GM12864 (cell line): ENCODE results near the gene SLC25A1.

ENCODE experiments used
- DNase-seq: peaks from one replicate; pipeline ENCODE4 v3.0.0-alpha.2; 2011; ENCODE audit warnings: low read depth
- H3K4me3 ChIP-seq: 2 replicates; pipeline ENCODE4 v1.5.1; 2011; ENCODE audit warnings: mild to moderate bottlenecking, low read depth, low read length, control low read depth
- TF ChIP-seq, protein P1 (sequence below): IDR thresholded peaks from 2 replicates; pipeline ENCODE4 v1.5.1; 2011; ENCODE audit warnings: low read depth, mild to moderate bottlenecking, moderate library complexity, low read length, control low read depth, inconsistent platforms; ENCODE audit errors: missing control alignments

SLC25A1 gene

DNA sequence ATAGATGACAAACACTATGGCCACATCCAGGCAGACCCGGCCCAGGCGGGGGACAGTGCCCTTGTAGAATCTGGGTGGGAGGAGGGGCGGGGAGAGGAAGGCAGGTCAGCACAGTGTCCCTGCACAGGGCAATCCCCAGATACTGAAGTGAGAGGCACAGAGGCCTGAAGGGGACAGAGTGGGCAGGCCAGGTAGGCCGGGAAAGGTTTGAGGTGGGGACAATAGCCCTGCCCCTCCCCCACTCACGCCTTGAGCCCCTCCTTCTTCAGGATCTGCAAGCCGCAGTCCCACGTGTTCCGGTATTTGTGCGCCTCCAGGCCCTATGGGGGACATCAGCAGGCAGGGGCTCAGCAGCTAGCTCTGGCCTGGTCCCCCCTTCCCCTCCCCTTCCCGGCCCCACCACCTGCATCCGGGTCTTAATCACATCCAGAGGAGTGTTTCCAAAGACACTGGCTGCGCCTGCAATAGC lies 2.3 kb downstream of the SLC25A1 start:
- H3K4me3 ChIP-seq: no peak overlapping the region
- TF ChIP-seq, protein P1, sequence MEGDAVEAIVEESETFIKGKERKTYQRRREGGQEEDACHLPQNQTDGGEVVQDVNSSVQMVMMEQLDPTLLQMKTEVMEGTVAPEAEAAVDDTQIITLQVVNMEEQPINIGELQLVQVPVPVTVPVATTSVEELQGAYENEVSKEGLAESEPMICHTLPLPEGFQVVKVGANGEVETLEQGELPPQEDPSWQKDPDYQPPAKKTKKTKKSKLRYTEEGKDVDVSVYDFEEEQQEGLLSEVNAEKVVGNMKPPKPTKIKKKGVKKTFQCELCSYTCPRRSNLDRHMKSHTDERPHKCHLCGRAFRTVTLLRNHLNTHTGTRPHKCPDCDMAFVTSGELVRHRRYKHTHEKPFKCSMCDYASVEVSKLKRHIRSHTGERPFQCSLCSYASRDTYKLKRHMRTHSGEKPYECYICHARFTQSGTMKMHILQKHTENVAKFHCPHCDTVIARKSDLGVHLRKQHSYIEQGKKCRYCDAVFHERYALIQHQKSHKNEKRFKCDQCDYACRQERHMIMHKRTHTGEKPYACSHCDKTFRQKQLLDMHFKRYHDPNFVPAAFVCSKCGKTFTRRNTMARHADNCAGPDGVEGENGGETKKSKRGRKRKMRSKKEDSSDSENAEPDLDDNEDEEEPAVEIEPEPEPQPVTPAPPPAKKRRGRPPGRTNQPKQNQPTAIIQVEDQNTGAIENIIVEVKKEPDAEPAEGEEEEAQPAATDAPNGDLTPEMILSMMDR: no peak
- no peak for DNase-seq

DNA sequence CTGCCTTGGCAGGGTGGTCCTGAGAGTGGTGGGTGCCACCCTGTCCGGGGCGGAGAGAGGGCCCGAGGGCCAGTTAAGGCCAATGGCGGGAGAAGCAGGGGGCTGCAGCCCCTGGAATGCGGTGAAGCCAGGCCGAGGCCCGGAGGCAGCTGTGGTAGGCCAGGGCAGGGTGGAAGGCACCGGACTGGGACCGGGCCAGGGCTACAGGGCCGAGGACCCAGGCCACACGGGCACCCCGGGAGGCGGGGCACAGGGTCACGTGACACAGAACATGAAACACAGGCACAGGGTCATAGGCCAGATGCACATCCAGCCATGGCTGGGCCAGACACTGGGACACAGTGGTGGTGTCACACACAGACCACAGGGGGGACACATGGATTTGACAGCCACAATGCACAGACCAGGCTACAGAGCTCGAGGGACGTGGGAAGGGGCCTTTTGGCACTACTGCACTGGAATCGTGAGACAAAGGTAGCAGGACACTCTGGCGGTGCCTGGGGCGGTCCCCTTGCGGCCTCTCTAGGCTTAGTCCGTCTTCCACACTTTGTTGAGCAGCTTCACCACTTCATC lies 2.8 kb downstream of the SLC25A1 start:
- DNase-seq: no peak
- TF ChIP-seq, protein P1: no peak
- no peak overlapping the region for H3K4me3 ChIP-seq

DNA sequence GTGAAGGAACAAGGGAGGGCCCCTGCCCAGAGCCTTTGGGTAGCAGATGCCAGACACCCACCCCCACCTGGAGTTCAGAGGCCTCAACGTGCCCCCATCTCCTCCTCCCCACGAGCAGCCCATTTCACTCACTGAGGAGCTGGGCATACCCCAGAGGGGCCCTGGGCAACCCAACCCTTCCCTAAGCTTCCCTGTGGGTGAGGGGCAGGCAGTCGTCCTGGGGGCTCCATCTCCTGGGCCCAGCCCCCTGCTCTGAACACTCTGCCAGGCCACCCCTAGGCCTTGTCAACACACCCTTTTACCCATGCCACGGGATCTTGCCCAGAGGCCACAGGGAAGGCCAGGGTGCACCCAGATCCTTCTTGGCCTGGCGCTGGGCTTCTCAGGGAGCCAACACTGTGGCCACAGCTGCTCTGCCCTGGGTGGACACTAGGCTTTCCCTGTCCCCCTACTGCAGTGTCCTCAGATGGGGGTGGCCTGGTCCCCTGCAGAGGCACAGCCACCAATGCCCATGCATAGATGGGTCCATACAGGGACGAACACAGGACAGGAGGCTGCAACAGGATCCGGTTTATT lies 3.4 kb downstream of the SLC25A1 start:
- TF ChIP-seq, protein P1: no peak
- no peak overlapping the region for H3K4me3 ChIP-seq
- no peak for DNase-seq

DNA sequence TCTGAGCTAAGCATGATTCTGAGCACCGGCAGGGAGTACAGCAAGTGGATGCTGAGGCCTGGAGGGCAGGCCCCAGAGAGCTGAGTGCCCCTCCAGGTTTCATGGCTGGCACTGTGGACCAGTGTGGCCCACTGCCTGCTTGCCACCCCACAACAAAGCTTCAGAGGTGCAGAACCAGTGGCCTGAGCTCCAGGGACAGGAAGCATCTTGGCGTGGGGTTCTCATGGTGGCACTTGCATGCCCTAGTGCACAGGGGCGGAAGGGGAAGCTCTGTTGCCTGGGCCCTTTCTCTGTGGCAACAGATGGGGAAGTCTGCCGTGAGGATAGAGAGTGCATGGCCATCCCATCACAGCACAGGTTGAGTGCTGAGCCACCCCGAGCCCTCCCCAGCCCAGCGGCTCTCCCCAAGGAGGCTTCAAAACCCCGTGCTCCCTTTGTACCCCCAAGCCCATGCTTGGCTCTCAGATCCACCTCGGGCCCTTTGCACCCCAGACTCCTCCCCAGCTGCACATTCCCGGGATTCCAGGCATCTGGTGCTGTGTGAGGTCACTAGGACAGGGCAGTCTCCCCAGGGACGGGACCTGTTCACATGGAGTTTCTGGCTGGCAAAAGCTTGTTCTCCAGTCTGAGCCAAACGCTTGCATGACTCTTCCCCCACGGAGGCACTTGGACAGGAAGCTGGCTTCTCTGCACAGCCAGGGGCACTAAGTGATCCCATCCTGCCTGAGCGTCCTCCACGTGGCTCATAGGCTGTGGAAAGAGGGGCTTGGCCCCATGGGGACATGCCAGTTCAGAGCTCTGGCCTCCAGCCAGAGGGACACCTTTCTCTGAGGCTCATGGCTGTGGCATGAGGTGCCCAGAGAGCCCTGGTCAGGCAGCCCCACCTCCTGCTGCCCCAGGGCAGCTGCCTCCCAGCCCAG lies 4.2 kb downstream of the SLC25A1 start:
- TF ChIP-seq, protein P1: no peak
- peak overlapping the region; percentile 13; the same call in 1 of the 2 replicates for H3K4me3 ChIP-seq
- no peak for DNase-seq

DNA sequence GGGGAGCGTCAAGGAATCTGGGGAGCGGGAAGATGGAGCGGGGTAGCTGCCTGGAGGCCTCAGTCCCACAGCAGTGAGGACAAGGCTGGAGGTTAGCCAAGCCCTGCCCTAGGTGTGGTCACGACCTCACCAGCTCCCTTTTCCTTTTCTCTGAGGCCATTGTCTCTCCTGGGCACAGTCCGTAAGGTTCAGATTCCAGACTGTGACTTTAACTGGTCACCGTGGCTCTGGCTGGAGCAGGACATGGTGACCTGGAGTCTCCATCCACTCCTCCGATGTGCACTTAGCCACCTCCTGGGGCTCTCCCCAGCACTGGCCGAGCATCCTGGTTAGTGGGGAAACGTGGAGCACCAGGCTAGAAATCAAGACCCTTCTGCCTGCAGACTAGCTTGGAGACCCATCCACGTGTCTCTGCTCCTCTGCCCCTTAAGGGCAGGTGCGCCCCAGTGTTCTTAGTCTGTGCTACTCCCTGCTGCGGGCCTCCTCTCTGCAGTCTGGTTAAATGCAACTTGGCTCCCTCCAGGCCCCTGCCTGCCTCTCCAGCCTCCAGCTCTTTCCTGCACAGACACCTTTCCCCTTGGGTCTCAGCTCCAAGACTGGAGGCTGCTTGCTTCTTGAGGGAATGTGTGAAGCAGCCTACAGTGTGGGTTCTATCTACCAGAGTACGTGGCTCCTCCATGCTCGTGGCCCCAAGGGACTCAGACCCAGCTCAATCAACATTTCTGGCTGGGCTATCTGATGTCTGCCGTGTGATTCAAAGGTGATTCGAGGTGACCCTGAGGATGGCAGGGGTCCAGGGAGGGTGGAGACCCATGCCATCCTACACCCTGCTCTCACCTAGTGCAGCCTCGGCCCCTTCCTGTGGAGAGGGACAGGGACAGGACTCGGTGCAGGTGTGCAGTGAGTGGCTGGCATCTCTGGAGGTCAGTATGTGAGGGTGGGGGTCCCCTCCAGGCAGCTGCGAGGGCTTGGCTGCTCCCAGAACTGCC lies 5.2 kb downstream of the SLC25A1 start:
- no peak for DNase-seq
- TF ChIP-seq, protein P1: no peak
- H3K4me3 ChIP-seq: peak overlapping the region; percentile 96
